HepG2 (cell line): ENCODE data around the gene KCNRG. TPM values are rescaled to one million over a fixed set of nuclear protein-coding genes. Genes with fewer than 3 reads are reported as not detected.

Experiments
- ATAC-seq: fragments of 200-7000 bp; cut with Tn5 transposase; 3 replicates; pipeline ENCODE4 v1.9.1; 2020; ENCODE audit warnings: mild to moderate bottlenecking, moderate library complexity
- BruUV-seq: library from RNA; stranded (reverse); fragments of 400-500 nt; replicated peaks from 2 replicates; lab custom pipeline; 2021; lab: Mats Ljungman, UMichigan
- CTCF ChIA-PET: fragments of 300-600 bp; formaldehyde crosslinking; extraction: SDS; loops from one replicate; lab custom pipeline; 2021; ENCODE audit warnings: low total read pairs, inconsistent platforms, low intra/inter-chr PET ratio; lab: Yijun Ruan, JAX
- POLR2A ChIA-PET: fragments of 350-600 bp; sonication (Branson Sonifier 250); formaldehyde crosslinking; loops from one replicate; lab custom pipeline; 2020; ENCODE audit warnings: antibody characterized with exemption, inconsistent platforms; lab: Yijun Ruan, JAX
- DNase-seq: peaks from one replicate; pipeline ENCODE4 v3.0.0-alpha.2; 2015; ENCODE audit warnings: low spot score
- FAIRE-seq: peaks from 3 replicates; lab custom pipeline; 2011; peaks lifted over from hg19 to GRCh38; lab: Jason Lieb, UNC
- H2AFZ ChIP-seq: one replicate; pipeline ENCODE4 v1.6.1; 2011; ENCODE audit warnings: low read length, inconsistent platforms
- H3K27ac ChIP-seq: fragments of 300-600 bp; 3 replicates; pipeline ENCODE4 v1.8.0; 2011; ENCODE audit warnings: mixed run types, mild to moderate bottlenecking, mixed read lengths, low read length, inconsistent platforms; ENCODE audit not compliant: insufficient read depth; ENCODE audit errors: extremely low read length
- H3K27me3 ChIP-seq, 2 experiments: fragments of 200-600 bp in 1 of 2; 2 replicates in 1 of 2; 3 replicates in 1 of 2; pipeline versions ENCODE4 v1.6.0 to v1.8.0; 2011; ENCODE audit warnings: low read length in 2 of 2, mild to moderate bottlenecking in 2 of 2, moderate library complexity in 2 of 2, inconsistent platforms in 1 of 2; ENCODE audit not compliant: insufficient read depth in 2 of 2, control insufficient read depth in 1 of 2
- H3K36me3 ChIP-seq, 2 experiments: fragments of 200-600 bp in 1 of 2; replicated peaks in 1 of 2; 2 replicates in 1 of 2; 3 replicates in 1 of 2; pipeline versions ENCODE4 v1.5.1 to v1.8.0; 2011; ENCODE audit warnings: low read length in 2 of 2, inconsistent platforms in 1 of 2; ENCODE audit not compliant: insufficient read depth in 2 of 2, control insufficient read depth in 1 of 2
- H3K4me1 ChIP-seq: 2 replicates; pipeline ENCODE4 v1.5.1; 2012; ENCODE audit warnings: low read length, inconsistent platforms; ENCODE audit not compliant: insufficient read depth
- H3K4me2 ChIP-seq: 2 replicates; pipeline ENCODE4 v1.6.0; 2011; ENCODE audit warnings: low read depth, low read length, inconsistent platforms
- H3K4me3 ChIP-seq, 3 experiments: fragments of 200-600 bp in 1 of 3; sonication (generic), shearing (Covaris generic) in 1 of 3; replicated peaks in 1 of 3; 2 replicates each; pipeline ENCODE4 v1.5.1; 2011 to 2016; ENCODE audit warnings: low read length in 3 of 3, inconsistent platforms in 2 of 3, low read depth in 2 of 3, mild to moderate bottlenecking in 2 of 3, control low read depth in 1 of 3, mixed read lengths in 1 of 3; ENCODE audit not compliant: insufficient read depth in 1 of 3
- H3K79me2 ChIP-seq: one replicate; pipeline ENCODE4 v1.6.1; 2011; ENCODE audit warnings: low read length, inconsistent platforms; ENCODE audit not compliant: insufficient read depth
- H3K9ac ChIP-seq: 2 replicates; pipeline ENCODE4 v1.6.0; 2011; ENCODE audit warnings: mild to moderate bottlenecking, low read depth, low read length, inconsistent platforms; ENCODE audit not compliant: insufficient read depth
- H3K9me3 ChIP-seq: 2 replicates; pipeline ENCODE4 v1.5.1; 2012; ENCODE audit warnings: mild to moderate bottlenecking, low read length
- H4K20me1 ChIP-seq: 2 replicates; pipeline ENCODE4 v1.6.0; 2011; ENCODE audit warnings: inconsistent platforms, mild to moderate bottlenecking, low read length, moderate library complexity; ENCODE audit not compliant: insufficient read depth
- HDAC6 ChIP-seq: fragments of 200-600 bp; sonication (generic); IDR thresholded peaks from 2 replicates; pipeline ENCODE4 v1.7.0; 2017; ENCODE audit warnings: mild to moderate bottlenecking, antibody characterized with exemption, low read length, low read depth
- MIER2 ChIP-seq: IDR thresholded peaks from 2 replicates; pipeline ENCODE4 v1.6.1; 2016; ENCODE audit warnings: missing biosample characterization, missing genetic modification reagents
- MZF1 ChIP-seq: sonication (generic); formaldehyde crosslinking; IDR thresholded peaks from 2 replicates; pipeline ENCODE4 v1.8.1; 2023; ENCODE audit warnings: mild to moderate bottlenecking, missing genetic modification reagents, borderline replicate concordance
- NCOA5 ChIP-seq: sonication (generic); formaldehyde crosslinking; IDR thresholded peaks from 2 replicates; pipeline ENCODE4 v1.4.0; 2020; ENCODE audit warnings: missing genetic modification reagents
- NFKB2 ChIP-seq: sonication (generic); formaldehyde crosslinking; IDR thresholded peaks from 2 replicates; pipeline ENCODE4 v1.4.0; 2020; ENCODE audit warnings: missing genetic modification reagents, borderline replicate concordance
- RXRB ChIP-seq: IDR thresholded peaks from 2 replicates; pipeline ENCODE4 v1.6.1; 2016; ENCODE audit warnings: borderline replicate concordance, missing genetic modification reagents, missing compliant biosample characterization
- TAF1 ChIP-seq: sonication (generic); formaldehyde crosslinking; IDR thresholded peaks from 2 replicates; pipeline ENCODE4 v1.4.0; 2020; ENCODE audit warnings: missing genetic modification reagents
- TEAD3 ChIP-seq: optimal IDR thresholded peaks from 2 replicates; pipeline ENCODE3; 2016; ENCODE audit warnings: borderline replicate concordance
- WGBS: methylation state at CpG from one replicate; pipeline ENCODE4 v1.1.6; 2017; ENCODE audit warnings: low lambda C conversion rate; 5-methylcytosine and 5-hydroxymethylcytosine counted together
- in situ Hi-C: cut with HindIII; loops from 2 replicates; pipeline ENCODE4 v1.10.0; 2017; ENCODE audit warnings: low pct_unique_long_range_greater_than_20kb; ENCODE audit not compliant: extremely low pct_ligation_motif_present
- intact Hi-C: fragments of 100-400 bp; cut with micrococcal nuclease; formaldehyde crosslinking; loops from one replicate; pipeline ENCODE4 v1.10.0; 2022; ENCODE audit not compliant: unreplicated experiment
- polyA plus RNA-seq, 8 experiments: library from polyadenylated mRNA; depleted of rRNA in 3 of 8; stranded (reverse) in 7 of 8; unstranded in 1 of 8; fragments of >200 nt; fragmentation: Illumina TruSeq in 4 of 8; extraction: Trizol in 4 of 8; gene quantifications; 2 replicates each; pipeline versions ENCODE4 v1.2.1 to v1.2.3, GENCODE V29; 2011 to 2016; ENCODE audit warnings: low read depth in 4 of 8, missing spikeins in 1 of 8, mixed read lengths in 1 of 8; ENCODE audit not compliant: insufficient read depth in 1 of 8
- total RNA-seq, 5 experiments: library from RNA; depleted of rRNA; stranded (reverse); fragments of >200 nt; fragmentation: Illumina TruSeq; extraction: Trizol; gene quantifications; 2 replicates each; pipeline ENCODE4 v1.2.3, GENCODE V29; 2016; ENCODE audit warnings: low read depth in 1 of 5
- TF ChIP-seq, protein P1 (sequence below): sonication (generic); formaldehyde crosslinking; IDR thresholded peaks from 2 replicates; pipeline ENCODE4 v1.5.1; 2020; ENCODE audit warnings: mild to moderate bottlenecking, missing genetic modification reagents, moderate library complexity
- TF ChIP-seq, protein P2 (sequence below), 2 experiments: sonication (generic) in 1 of 2; formaldehyde crosslinking in 1 of 2; IDR thresholded peaks; 2 replicates each; pipeline versions ENCODE4 v1.4.0 to v1.6.1; 2016 to 2020; ENCODE audit warnings: borderline replicate concordance in 1 of 2, low read depth in 1 of 2, mild to moderate bottlenecking in 1 of 2, missing genetic modification reagents in 1 of 2

Gene KCNRG
- total and polyA plus RNA-seq, 2 of the 13 experiments (the other 11 are each of a cell fraction or from before 2014, with no cell fraction given): 1.0 to 1.5 TPM

DNA sequence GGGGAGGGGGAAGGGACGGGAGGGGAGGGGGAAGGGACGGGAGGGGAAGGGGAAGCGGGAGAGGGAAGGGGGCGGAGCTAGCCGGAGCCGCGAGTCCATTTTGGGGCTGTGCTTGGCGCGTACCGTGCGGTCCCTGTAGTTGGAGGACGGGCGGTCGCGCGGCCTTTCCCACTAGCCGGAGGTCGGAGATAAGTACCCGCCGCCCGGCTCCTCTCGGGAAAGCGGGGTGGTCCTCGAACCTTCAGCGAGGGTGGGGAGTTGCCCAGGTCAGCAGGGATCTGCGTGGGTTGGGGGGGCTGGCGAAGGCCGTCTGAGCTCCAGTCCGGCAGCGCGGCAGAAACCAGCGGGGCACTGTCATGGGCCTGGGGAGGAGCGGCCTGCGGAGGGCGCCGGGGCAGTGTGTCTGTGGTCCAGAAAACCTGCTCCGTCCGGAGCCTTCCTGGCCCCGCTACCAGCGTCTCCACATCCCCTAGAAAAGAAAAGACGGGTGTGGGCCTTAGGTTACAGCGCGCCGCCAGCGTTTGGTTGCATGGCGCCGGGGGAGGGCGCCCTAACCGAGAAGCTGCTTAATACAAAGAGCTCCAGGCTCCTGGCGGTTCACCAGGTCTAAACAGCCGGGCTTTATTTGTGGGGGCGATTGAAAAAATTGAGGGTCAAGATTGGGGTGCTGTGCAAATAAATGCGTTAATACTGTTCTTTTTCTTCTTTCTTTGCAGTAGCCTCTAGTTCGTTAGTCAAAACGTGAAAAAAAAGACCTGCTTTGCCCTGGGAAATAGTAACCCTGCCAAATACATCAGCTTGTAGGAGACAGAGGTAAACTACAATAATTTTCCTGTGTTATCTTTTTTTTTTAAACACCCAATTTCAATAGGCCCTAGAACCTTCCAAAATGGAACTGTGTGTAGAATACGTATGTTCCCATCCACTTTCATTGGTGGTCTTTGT is 18.0 kb upstream of the KCNRG start, which contains the start of gene TRIM13 (continued):
- no peak for TF ChIP-seq MZF1 (CRISPR knock-in tag)

- Histone ChIP-seq H3K4me3 (peak overlapping the region; percentile 88 to 98 (median 95); a peak in 5 of 6 replicates), H2AFZ (no peak overlapping the region), H3K9me3 (no peaks in the 10 kb centered on the region), H3K27me3 (no peaks in the 10 kb centered on the region; a peak in 1 of 5 replicates), H3K4me2 (peak overlapping the region; percentile 66), H3K4me1 (peaks cover 38% of the 10 kb centered on the region), H3K9ac (peak overlapping the region; percentile 92), H3K79me2 (peaks cover 20% of the 10 kb centered on the region), H3K27ac (no peak overlapping the region), H3K36me3 (peaks cover 2% of the 10 kb centered on the region in 2 experiments; a peak in 3 of 5 replicates), H4K20me1 (no peaks in the 10 kb centered on the region)
- WGBS: 44% methylated on average over 4 of the region's 4 CpGs
- no peak for DNase-seq
- POLR2A ChIA-PET: interaction anchor here (0.7 to 2.3 kb wide), 18 partner anchors 11 to 554 kb away, joined by 3 to 39 read pairs (median 4); partner anchors contain the start of genes CAB39L, KCNRG, SETDB2 and SPRYD7
- CTCF ChIA-PET: no interaction called here
- intact Hi-C loops (loop anchor here (1.0 to 10.0 kb wide), 2 partner anchors 84 to 247 kb away; no protein-coding TSS in a partner anchor), in situ Hi-C loops (loop anchor here (25.0 kb wide), 2 partner anchors 539 to 1064 kb away; no protein-coding TSS in a partner anchor)
- no peak for ATAC-seq
- no TSS peak for BruUV-seq
- FAIRE-seq: peak; percentile 4
- TF ChIP-seq TAF1 (CRISPR knock-in tag) (no peak), HDAC6 (no peak), NFKB2 (CRISPR knock-in tag) (no peak), TEAD3 (CRISPR knock-in tag) (no peak), MIER2 (no peak), RXRB (no peak), NCOA5 (CRISPR knock-in tag) (no peak)
- TF ChIP-seq, protein P1, sequence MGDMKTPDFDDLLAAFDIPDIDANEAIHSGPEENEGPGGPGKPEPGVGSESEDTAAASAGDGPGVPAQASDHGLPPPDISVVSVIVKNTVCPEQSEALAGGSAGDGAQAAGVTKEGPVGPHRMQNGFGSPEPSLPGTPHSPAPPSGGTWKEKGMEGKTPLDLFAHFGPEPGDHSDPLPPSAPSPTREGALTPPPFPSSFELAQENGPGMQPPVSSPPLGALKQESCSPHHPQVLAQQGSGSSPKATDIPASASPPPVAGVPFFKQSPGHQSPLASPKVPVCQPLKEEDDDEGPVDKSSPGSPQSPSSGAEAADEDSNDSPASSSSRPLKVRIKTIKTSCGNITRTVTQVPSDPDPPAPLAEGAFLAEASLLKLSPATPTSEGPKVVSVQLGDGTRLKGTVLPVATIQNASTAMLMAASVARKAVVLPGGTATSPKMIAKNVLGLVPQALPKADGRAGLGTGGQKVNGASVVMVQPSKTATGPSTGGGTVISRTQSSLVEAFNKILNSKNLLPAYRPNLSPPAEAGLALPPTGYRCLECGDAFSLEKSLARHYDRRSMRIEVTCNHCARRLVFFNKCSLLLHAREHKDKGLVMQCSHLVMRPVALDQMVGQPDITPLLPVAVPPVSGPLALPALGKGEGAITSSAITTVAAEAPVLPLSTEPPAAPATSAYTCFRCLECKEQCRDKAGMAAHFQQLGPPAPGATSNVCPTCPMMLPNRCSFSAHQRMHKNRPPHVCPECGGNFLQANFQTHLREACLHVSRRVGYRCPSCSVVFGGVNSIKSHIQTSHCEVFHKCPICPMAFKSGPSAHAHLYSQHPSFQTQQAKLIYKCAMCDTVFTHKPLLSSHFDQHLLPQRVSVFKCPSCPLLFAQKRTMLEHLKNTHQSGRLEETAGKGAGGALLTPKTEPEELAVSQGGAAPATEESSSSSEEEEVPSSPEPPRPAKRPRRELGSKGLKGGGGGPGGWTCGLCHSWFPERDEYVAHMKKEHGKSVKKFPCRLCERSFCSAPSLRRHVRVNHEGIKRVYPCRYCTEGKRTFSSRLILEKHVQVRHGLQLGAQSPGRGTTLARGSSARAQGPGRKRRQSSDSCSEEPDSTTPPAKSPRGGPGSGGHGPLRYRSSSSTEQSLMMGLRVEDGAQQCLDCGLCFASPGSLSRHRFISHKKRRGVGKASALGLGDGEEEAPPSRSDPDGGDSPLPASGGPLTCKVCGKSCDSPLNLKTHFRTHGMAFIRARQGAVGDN: no peak
- TF ChIP-seq, protein P2, sequence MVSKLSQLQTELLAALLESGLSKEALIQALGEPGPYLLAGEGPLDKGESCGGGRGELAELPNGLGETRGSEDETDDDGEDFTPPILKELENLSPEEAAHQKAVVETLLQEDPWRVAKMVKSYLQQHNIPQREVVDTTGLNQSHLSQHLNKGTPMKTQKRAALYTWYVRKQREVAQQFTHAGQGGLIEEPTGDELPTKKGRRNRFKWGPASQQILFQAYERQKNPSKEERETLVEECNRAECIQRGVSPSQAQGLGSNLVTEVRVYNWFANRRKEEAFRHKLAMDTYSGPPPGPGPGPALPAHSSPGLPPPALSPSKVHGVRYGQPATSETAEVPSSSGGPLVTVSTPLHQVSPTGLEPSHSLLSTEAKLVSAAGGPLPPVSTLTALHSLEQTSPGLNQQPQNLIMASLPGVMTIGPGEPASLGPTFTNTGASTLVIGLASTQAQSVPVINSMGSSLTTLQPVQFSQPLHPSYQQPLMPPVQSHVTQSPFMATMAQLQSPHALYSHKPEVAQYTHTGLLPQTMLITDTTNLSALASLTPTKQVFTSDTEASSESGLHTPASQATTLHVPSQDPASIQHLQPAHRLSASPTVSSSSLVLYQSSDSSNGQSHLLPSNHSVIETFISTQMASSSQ (IDR thresholded peaks at IDR 0.05; ENCODE audit: low read depth): no peak
- TF ChIP-seq, protein P2 (CRISPR knock-in tag; IDR thresholded peaks at IDR 0.05; ENCODE audit: borderline replicate concordance): no peak
Observed at GRCh38 chr13:49997955-49998354, 17.3 kb upstream of the KCNRG start.
